Posterior cingulate gyrus (tissue), 11 donors: ENCODE data around the gene ADGRF1.
"Not testable (repeated sequence)": the region's sequence is repeated elsewhere in the genome, so short reads cannot be mapped to it uniquely, and the experiment has no call there.

Experiments used
- DNase-seq, 10 donors: peaks; one replicate each; pipeline versions ENCODE4 v3.0.0 to v3.0.0-alpha.2; 2020 to 2021; ENCODE audit warnings: mixed read lengths in 3 of 10
- intact Hi-C: fragments of 100-400 bp; cut with DNase I; formaldehyde crosslinking; loops from one replicate; pipeline ENCODE4 v1.15.1; 2023

Gene ADGRF1

DNA sequence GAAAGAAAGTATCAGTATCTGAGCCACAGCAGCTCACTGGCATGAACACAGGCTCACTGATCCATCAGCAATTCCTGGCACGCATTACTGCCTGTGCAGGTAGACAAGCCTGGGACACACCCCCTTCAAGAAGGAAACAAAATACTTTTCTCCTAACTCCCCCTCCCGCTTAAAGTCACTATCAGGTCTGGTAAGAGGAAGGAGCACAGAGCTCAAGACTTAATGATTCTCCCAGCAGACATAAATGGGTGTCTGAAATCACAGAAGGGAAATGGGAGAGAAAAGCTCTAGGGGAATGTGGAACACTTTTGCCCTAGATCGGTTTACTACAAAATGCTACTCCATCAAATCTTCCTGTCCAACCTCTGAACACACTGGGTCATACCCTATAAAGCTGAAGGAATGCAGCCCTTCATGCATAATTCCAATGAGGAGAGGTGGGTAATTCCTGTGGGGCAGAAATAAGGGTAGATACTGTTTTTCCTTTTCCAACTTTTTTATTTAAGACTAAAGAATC is at the start of gene ADGRF1:
Gene ADGRF1 (minus strand): TSS at position 58 of the 517 bp plus-strand sequence. CDS start 13,271 bp downstream, outside the sequence.
- intact Hi-C loops: no loop called here
- DNase-seq: no peak

DNA sequence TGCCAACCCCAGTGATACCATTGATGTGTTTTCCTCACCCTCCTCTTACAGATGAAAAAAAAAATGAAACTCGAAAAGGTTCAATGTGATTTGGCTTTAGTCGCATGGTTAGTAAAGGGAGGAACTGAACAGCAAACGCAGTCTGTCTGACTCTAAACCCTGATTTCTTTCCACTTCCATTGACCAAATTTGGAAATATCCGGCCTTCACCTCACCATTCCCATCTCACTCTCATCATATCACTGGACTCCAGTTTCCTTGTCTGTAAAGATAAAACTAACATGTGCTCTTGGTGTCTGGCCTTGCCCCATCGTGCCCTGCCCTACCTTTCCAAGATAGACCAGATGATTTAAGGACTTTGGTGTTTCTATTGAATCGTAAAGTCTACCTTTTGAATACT is 48.7 kb upstream of the ADGRF1 start:
- DNase-seq: no peak
- intact Hi-C loops: no loop called here

DNA sequence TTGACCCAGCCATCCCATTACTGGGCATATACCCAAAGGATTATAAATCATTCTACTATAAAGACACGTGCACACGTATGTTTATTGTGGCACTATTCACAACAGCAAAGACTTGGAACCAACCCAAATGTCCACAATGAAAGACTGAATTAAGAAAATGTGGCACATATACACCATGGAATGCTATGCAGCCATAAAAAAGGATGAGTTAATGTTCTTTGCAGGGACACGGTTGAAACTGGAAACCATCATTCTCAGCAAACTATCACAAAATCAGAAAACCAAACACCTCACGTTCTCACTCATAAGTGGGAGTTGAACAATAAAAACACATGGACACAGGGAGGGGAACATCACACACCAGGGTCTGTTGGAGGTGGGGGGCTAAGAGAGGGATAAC is 47.3 kb upstream of the ADGRF1 start:
- DNase-seq, intact Hi-C loops: not testable (repeated sequence)

DNA sequence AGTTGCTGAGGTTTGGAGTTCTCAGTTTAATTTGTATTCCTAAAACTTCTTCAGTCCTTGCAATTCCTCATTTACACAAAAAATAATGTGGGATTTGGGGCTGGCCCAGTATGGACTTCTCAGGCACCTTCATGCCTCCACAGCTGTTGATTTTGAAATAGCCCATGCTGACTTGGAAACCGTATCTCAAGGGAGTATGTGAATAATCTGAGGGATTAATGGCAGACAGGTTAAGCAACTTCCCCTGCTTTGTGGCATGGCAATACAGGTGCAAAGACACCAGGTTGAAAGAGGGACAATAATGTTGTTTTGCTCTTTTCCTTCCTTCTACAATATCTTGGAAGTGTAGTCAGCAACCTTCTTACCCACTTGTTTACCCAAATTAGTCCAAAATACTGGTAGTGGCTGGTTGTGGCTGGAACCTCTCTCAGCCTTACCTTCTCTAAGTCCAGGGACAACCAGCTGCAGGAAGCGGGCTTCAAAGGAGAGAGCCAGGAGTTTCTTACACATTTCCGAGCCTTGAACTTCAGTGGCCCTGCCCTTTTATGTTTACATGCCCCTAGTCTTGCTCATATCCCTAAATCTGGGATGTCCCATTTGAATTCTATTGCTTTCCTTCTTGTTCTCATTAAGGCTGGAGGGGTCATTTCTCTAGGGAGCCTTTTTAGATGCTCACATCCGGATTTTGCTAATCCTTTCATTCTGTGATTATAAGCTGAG is 44.1 kb upstream of the ADGRF1 start:
- DNase-seq: no peak
- intact Hi-C loops: no loop called here

DNA sequence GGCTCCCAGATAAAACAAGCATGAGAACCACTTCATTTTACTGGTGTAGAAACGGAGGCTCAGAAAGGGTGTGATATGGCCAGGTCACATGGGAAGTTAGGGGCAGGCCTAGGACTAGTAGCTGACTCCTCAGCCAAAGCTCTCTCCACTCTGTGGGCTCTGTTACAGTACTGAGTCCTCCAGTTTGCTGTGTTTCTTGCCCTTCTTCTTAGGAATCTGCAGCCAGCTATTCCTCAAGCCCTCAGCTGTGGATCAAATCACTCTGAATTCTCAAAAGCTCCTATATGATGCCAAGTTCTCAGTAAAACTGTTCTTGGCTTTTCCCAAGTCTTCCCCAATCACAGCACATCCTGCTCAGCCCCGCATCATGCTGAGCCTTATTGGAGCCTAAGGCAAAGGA is 42.5 kb upstream of the ADGRF1 start:
- intact Hi-C loops: no loop called here
- DNase-seq: no peak

GRCh38 chr6:47083586-47084047 is 41.5 kb upstream of the ADGRF1 start:
- intact Hi-C loops: no loop called here
- peak in 3 of 10 donors; percentile 14 to 64 (median 23) for DNase-seq

GRCh38 chr6:47080083-47080596 is 38.0 kb upstream of the ADGRF1 start:
- intact Hi-C loops: no loop called here
- DNase-seq: no peak

- intact Hi-C loops: no loop called here
- no peak for DNase-seq
Measured at GRCh38 chr6:47079638-47080037, 37.5 kb upstream of the ADGRF1 start.

GRCh38 chr6:47078991-47079390 is 36.9 kb upstream of the ADGRF1 start:
- DNase-seq: no peak
- intact Hi-C loops: no loop called here

GRCh38 chr6:47076422-47077344 is 34.6 kb upstream of the ADGRF1 start:
- intact Hi-C loops: no loop called here
- DNase-seq: peak in 1 of 10 donors; percentile 18

DNA sequence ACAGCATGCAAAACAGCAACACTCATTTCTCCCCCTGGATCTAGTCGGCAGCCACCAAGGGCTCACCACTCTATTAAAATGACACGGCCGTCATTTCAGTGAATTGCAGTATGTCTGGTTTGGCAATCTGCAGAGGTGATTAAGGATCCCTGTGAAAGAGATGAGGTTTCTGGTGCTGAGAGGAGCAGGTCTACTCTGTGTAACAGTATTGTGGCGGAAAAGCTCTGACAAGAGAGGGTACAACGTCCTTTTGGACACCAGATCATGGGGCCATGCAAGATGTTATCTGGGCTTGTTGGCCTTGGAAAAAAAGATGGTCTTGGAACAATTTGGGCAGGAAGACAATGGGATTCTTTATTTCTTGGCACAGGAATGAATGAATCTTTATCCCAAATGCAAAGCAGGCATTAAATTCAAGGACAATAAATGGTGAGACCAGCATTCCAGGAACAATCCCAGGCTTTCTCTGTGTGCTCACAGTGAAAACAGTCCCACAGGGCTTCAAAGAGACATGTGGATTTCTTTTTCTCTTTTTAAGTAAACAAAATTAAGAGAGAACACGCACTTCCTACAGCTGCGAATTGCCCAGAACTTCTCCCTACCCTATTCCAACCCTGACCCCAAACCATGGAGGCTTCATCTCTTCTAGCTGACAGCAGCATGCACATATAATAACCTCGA is 33.7 kb upstream of the ADGRF1 start:
- DNase-seq: no peak
- intact Hi-C loops: no loop called here

GRCh38 chr6:47075168-47075567 is 33.0 kb upstream of the ADGRF1 start:
- intact Hi-C loops: no loop called here
- DNase-seq: no peak

- DNase-seq: no peak
- intact Hi-C loops: no loop called here
Measured at GRCh38 chr6:47073125-47074110, 31.3 kb upstream of the ADGRF1 start.

DNA sequence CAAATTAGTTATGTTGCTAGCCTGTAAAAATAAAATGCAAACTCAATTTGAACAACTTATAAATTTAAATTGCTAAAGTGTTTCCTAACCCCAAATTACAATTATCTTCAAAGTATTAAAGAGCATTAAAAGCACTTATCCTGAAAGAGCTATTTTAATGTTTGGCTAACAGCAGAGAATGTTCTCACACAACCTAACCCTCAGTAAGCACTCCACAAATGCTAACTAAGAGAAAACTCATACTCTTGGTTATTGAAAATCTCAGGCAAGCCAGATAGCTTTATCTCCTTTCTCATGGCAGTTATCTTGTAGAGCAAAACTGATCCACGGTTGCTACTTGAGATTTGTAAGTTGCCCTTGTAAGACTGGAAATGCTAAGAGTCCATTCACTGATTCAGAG is 30.5 kb upstream of the ADGRF1 start:
- intact Hi-C loops: no loop called here
- no peak for DNase-seq

GRCh38 chr6:47071681-47072080 is 29.5 kb upstream of the ADGRF1 start:
- DNase-seq: no peak

DNA sequence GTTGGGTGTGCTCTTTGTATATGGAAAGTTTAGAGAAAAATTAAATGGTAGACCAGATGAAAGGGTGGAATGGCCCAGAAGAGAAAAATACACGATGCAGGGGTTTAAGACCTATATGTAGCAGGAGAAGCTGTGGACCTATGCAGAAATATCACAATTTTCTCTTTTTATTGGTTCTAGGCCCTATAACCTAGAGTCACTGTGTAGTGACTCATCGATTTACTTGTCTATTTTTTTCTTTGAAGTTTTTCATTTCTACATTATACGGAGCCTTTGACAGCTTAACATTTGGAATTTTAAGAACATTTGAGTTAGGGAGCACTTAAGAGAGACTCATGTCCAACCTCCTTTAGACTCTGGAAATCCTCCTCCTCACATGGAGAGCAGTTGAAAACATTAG is 28.3 kb upstream of the ADGRF1 start:
- DNase-seq: no peak
- intact Hi-C loops: no loop called here

More at GRCh38 chr6:47071681-47072080, 29.5 kb upstream of the ADGRF1 start:
- intact Hi-C loops: no loop called here

DNA sequence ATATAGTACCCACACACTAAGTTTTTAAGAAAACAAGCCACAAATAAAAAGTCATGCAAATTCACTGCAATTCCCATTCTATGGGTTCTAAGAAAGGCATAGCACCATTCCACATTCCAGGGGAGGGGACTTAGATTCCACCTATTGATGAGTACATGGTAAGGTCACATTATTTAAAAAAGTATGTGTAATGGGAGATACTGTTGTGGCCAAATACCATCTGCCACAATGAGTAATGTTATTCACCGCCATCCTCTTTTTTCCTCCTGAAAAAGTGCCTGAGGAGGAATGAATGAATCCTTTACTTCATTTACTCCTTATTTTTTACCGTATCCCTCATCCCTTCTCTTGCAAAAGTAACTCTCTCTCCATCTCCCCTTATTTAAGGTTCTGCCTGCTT is 27.0 kb upstream of the ADGRF1 start:
- no peak for DNase-seq
- intact Hi-C loops: no loop called here

DNA sequence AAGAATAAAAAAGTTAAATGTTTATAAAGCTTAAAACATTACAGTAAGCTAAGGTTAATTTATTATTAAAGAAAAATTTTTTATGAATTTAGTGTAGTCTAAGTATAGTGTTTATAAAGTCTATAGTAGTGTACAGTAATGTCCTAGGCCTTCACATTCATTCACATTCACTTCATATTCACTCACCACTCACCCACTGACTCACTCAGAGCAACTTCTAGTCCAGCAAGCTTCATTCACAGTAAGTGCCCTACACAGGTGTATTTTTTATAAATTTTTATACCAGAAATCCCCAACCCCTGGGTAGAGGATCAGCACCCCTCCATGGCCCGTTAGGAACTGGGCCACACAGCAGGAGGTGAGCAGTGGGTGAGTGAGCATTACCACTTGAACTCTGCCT is 24.3 kb upstream of the ADGRF1 start:
- intact Hi-C loops: no loop called here
- no peak for DNase-seq

- DNase-seq: no peak
- intact Hi-C loops: no loop called here
Measured at GRCh38 chr6:47064274-47064673, 22.1 kb upstream of the ADGRF1 start.
